Skeletal muscle satellite cell (primary cell): ENCODE data around the gene MYO10.
A peak's percentile ranks its signal among the peaks of the same experiment; 100 is the strongest.

Experiments used
- H3K27me3 ChIP-seq: 2 replicates; pipeline ENCODE4 v1.7.0; 2013; ENCODE audit warnings: low read length; ENCODE audit not compliant: control insufficient read depth, insufficient read depth
- H3K36me3 ChIP-seq: 2 replicates; pipeline ENCODE4 v1.7.0; 2013; ENCODE audit warnings: mild to moderate bottlenecking, control low read depth, low read length; ENCODE audit not compliant: insufficient read depth
- H3K4me1 ChIP-seq: 2 replicates; pipeline ENCODE4 v1.7.0; 2013; ENCODE audit warnings: low read length; ENCODE audit not compliant: control insufficient read depth, insufficient read depth
- H3K4me2 ChIP-seq: 2 replicates; pipeline ENCODE4 v1.7.0; 2013; ENCODE audit warnings: mild to moderate bottlenecking, low read length
- H3K4me3 ChIP-seq: 2 replicates; pipeline ENCODE4 v1.7.0; 2013; ENCODE audit warnings: low read length
- H3K9ac ChIP-seq: 2 replicates; pipeline ENCODE4 v1.7.0; 2013; ENCODE audit warnings: mild to moderate bottlenecking, low read depth, low read length, moderate library complexity
- H3K9me3 ChIP-seq: replicated peaks from 2 replicates; pipeline ENCODE4 v1.7.0; 2013; ENCODE audit warnings: mild to moderate bottlenecking, control low read depth, low read length

Gene MYO10

GRCh38 chr5:16913187-16914107, 22.6 kb downstream of the MYO10 start:
- peaks cover 8% of the 10 kb centered on the region for H3K36me3 ChIP-seq
- peak overlapping the region; percentile 27 for H3K9ac ChIP-seq
- H3K4me1 ChIP-seq = peaks cover 50% of the 10 kb centered on the region
- H3K4me3 ChIP-seq = peak overlapping the region; percentile 36
- no peaks in the 10 kb centered on the region for H3K9me3 ChIP-seq
- peak overlapping the region; percentile 44 for H3K4me2 ChIP-seq
- H3K27me3 ChIP-seq = no peaks in the 10 kb centered on the region

DNA sequence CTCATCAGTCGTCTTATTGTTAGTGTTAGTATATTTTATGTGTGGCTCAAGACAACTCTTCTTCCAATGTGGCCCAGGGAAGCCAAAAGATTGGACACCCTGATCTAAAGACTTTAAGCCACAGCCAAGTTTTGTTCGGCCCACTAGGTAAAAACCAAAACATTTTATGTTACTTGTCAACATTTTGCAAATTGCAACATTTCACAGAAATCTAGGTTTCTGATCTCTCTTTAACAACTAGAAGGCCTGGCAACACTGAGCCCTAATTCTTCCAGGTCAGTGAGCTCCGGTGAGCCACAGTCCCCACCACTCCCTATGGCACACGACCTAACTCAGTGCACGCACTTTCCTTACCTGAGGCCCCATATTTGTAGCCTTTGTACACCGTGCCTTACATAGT, 24.0 kb downstream of the MYO10 start:
- no peak overlapping the region for H3K4me2 ChIP-seq
- H3K9me3 ChIP-seq = no peaks in the 10 kb centered on the region
- H3K27me3 ChIP-seq = no peaks in the 10 kb centered on the region
- H3K9ac ChIP-seq = no peak overlapping the region
- no peak overlapping the region for H3K4me3 ChIP-seq
- peaks cover 8% of the 10 kb centered on the region for H3K36me3 ChIP-seq
- H3K4me1 ChIP-seq = peaks cover 42% of the 10 kb centered on the region

- Histone ChIP-seq H3K4me3 (no peak overlapping the region), H3K9ac (no peak overlapping the region), H3K4me2 (no peak overlapping the region), H3K36me3 (peaks cover 9% of the 10 kb centered on the region), H3K27me3 (no peaks in the 10 kb centered on the region), H3K4me1 (peaks cover 28% of the 10 kb centered on the region), H3K9me3 (no peaks in the 10 kb centered on the region)
Observed at GRCh38 chr5:16909464-16909863, 26.6 kb downstream of the MYO10 start.

DNA sequence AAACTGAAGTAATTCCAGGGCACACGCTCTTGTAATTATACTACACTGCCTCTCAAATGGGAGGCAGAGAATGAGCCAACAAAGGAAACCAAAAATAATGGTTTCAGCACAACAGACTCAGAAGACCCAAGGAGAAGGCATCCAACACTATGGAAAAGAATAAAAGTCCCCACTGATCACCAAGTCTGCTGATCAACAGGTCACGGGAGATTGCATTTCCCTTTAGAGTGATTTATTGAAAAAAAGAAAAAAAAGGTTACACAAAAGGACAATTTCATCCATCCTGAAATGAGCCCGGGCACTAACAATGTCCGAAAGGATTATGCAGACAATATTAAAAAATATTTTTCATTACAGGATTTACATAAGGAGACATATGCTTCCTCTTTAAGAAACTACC, 28.8 kb downstream of the MYO10 start:
- H3K27me3 ChIP-seq = no peaks in the 10 kb centered on the region
- no peaks in the 10 kb centered on the region for H3K9me3 ChIP-seq
- H3K4me3 ChIP-seq = no peak overlapping the region
- peaks cover 28% of the 10 kb centered on the region for H3K4me1 ChIP-seq
- H3K9ac ChIP-seq = no peak overlapping the region
- peaks cover 9% of the 10 kb centered on the region for H3K36me3 ChIP-seq
- H3K4me2 ChIP-seq = no peak overlapping the region

GRCh38 chr5:16906255-16906654, 29.8 kb downstream of the MYO10 start:
- H3K9ac ChIP-seq = no peak overlapping the region
- H3K27me3 ChIP-seq = no peaks in the 10 kb centered on the region
- no peak overlapping the region for H3K4me2 ChIP-seq
- H3K4me1 ChIP-seq = peaks cover 27% of the 10 kb centered on the region
- no peak overlapping the region for H3K4me3 ChIP-seq
- peaks cover 9% of the 10 kb centered on the region for H3K36me3 ChIP-seq
- no peaks in the 10 kb centered on the region for H3K9me3 ChIP-seq

- peaks cover 5% of the 10 kb centered on the region for H3K36me3 ChIP-seq
- no peak overlapping the region for H3K4me3 ChIP-seq
- H3K4me1 ChIP-seq = peaks cover 24% of the 10 kb centered on the region
- peak overlapping the region; percentile 45 for H3K4me2 ChIP-seq
- no peaks in the 10 kb centered on the region for H3K9me3 ChIP-seq
- H3K9ac ChIP-seq = peak overlapping the region; percentile 57
- no peaks in the 10 kb centered on the region for H3K27me3 ChIP-seq
Observed at GRCh38 chr5:16903480-16904300, 32.4 kb downstream of the MYO10 start.

DNA sequence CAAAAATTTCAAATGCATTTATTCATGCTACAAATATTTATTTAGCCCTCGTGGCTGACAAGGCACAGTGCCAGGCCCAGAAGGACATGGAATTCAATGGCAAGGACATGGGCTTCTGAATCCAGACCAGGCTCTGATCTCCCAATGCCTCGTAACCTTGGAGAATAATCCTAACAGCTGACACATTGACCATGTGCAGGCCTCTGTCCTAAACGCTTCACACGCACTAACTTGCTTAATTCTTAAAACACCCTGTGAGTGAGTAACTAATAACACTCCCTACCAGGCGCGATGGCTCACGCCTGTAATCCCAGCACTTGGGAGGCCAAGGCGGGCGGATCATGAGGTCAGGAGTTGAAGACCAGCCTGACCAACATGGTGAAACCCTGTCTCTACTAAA, 33.2 kb downstream of the MYO10 start:
- peaks cover 5% of the 10 kb centered on the region for H3K36me3 ChIP-seq
- H3K4me3 ChIP-seq = no peak overlapping the region
- H3K4me2 ChIP-seq = peak overlapping the region; percentile 28
- H3K27me3 ChIP-seq = no peaks in the 10 kb centered on the region
- peak overlapping the region; percentile 41 for H3K9ac ChIP-seq
- H3K4me1 ChIP-seq = peaks cover 24% of the 10 kb centered on the region
- no peaks in the 10 kb centered on the region for H3K9me3 ChIP-seq

DNA sequence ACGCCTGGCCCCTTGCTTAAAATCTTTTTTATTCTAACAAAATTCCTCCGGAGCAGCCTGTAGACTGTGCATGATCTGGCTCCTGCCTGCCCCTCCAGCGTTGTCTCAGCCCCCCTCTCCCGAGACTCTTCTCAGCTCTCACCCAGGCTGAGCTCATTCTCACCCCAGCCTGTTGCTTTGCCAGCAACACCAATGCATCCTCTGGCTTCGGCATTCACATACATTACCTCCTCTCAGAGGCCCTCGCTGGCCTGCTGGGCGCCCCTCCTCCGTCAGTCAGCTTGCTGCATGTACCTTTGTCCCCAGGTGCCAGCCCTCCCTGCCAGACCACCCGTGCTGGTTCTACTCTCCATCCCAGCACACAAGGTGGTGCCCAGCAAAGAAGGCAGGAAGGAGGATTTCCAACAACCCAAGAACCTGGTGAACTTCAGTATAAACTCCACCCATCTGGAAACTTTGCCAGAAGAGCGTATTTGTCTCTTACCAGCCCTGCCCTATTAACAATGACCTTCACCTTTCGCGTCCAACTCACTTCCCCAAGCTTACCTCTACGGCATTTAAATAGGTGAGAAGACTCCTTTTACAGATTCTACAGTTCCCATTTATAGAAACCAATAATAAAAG, 35.0 kb downstream of the MYO10 start:
- H3K4me3 ChIP-seq = no peak overlapping the region
- H3K36me3 ChIP-seq = peaks cover 8% of the 10 kb centered on the region
- H3K4me2 ChIP-seq = no peak overlapping the region
- H3K9ac ChIP-seq = no peak overlapping the region
- H3K4me1 ChIP-seq = peaks cover 33% of the 10 kb centered on the region
- no peaks in the 10 kb centered on the region for H3K9me3 ChIP-seq
- no peaks in the 10 kb centered on the region for H3K27me3 ChIP-seq

GRCh38 chr5:16899171-16899570, 36.9 kb downstream of the MYO10 start:
- H3K27me3 ChIP-seq = no peaks in the 10 kb centered on the region
- H3K9ac ChIP-seq = no peak overlapping the region
- H3K4me1 ChIP-seq = peaks cover 48% of the 10 kb centered on the region
- no peak overlapping the region for H3K4me3 ChIP-seq
- peaks cover 3% of the 10 kb centered on the region for H3K36me3 ChIP-seq
- no peaks in the 10 kb centered on the region for H3K9me3 ChIP-seq
- no peak overlapping the region for H3K4me2 ChIP-seq

DNA sequence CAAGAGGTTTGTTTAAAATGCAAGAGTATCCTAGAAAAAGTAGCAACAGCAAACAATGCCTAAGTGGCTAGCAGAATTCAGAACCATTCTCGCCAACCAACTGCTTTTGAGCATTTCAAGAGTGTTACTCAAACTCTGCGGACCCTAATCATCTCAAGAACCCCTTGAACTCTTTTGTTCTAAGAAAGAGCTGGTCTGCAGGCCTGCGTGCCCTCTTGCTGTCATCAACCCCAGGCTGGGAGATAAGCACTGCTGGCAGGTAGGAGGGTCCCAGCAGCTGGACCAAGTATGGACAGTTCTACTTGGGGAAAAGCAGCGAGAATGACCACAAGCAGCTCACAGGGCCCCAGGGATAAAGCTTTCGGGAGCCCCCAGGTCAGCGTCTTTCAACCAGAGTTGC, 38.3 kb downstream of the MYO10 start:
- Histone ChIP-seq H3K9me3 (no peaks in the 10 kb centered on the region), H3K4me2 (no peak overlapping the region), H3K4me3 (no peak overlapping the region), H3K4me1 (peaks cover 40% of the 10 kb centered on the region), H3K9ac (no peak overlapping the region), H3K36me3 (peaks cover 6% of the 10 kb centered on the region), H3K27me3 (no peaks in the 10 kb centered on the region)

GRCh38 chr5:16897284-16897704, 38.8 kb downstream of the MYO10 start:
- Histone ChIP-seq H3K4me3 (no peak overlapping the region), H3K4me1 (peaks cover 35% of the 10 kb centered on the region), H3K27me3 (no peaks in the 10 kb centered on the region), H3K9ac (no peak overlapping the region), H3K36me3 (peaks cover 6% of the 10 kb centered on the region), H3K9me3 (no peaks in the 10 kb centered on the region), H3K4me2 (no peak overlapping the region)
